HepG2 (cell line): ENCODE data around the gene NYAP1. TPM values are rescaled to one million over a fixed set of nuclear protein-coding genes. Genes with fewer than 3 reads are reported as not detected.

Experiments used
- AGO2 ChIP-seq: fragments of 200-400 bp; formaldehyde crosslinking; optimal IDR thresholded peaks from 2 replicates; pipeline ENCODE3; 2017; ENCODE audit warnings: mild to moderate bottlenecking, low read depth, low read length, moderate library complexity
- AHR ChIP-seq: IDR thresholded peaks from 2 replicates; pipeline ENCODE4 v1.6.1; 2018; ENCODE audit warnings: missing genetic modification reagents, missing compliant biosample characterization
- ARID2 ChIP-seq: sonication (generic); formaldehyde crosslinking; IDR thresholded peaks from 2 replicates; pipeline ENCODE4 v1.8.1; 2022; ENCODE audit warnings: mild to moderate bottlenecking, missing genetic modification reagents, borderline replicate concordance
- ATRX ChIP-seq: sonication (generic); formaldehyde crosslinking; IDR thresholded peaks from 2 replicates; pipeline ENCODE4 v1.4.0; 2020; ENCODE audit warnings: missing genetic modification reagents, borderline replicate concordance
- CREB1 ChIP-seq, 2 experiments: fragments of 450-650 bp in 1 of 2; IDR thresholded peaks; 2 replicates each; pipeline ENCODE4 v1.6.1; 2016 to 2017; ENCODE audit warnings: control low read depth in 1 of 2, mild to moderate bottlenecking in 1 of 2, missing compliant biosample characterization in 1 of 2, missing genetic modification characterization in 1 of 2
- CTCF ChIP-seq: sonication (generic); formaldehyde crosslinking; IDR thresholded peaks from 2 replicates; pipeline ENCODE4 v1.5.0; 2020; ENCODE audit warnings: mild to moderate bottlenecking, missing genetic modification reagents, moderate library complexity
- EZH2 ChIP-seq: conservative IDR thresholded peaks from 2 replicates; pipeline ENCODE4 v1.6.1; 2012; ENCODE audit warnings: mild to moderate bottlenecking, low read depth, low read length, moderate library complexity
- FOXP1 ChIP-seq, 2 experiments: fragments of 450-650 bp in 1 of 2; IDR thresholded peaks; 2 replicates each; pipeline ENCODE4 v1.6.1; 2017 to 2018; ENCODE audit warnings: antibody characterized with exemption in 1 of 2
- HNRNPK ChIP-seq: fragments of 200-400 bp; formaldehyde crosslinking; IDR thresholded peaks from 2 replicates; pipeline ENCODE4 v1.6.1; 2018; ENCODE audit warnings: low read length, low read depth, moderate library complexity, mild to moderate bottlenecking; ENCODE audit not compliant: poor library complexity, severe bottlenecking
- KAT2B ChIP-seq: fragments of 150-350 bp; IDR thresholded peaks from 2 replicates; pipeline ENCODE4 v1.6.1; 2014; ENCODE audit warnings: low read depth, low read length, borderline replicate concordance
- MED1 ChIP-seq: sonication (generic); formaldehyde crosslinking; IDR thresholded peaks from 2 replicates; pipeline ENCODE4 v1.4.0; 2020; ENCODE audit warnings: missing genetic modification reagents
- RXRA ChIP-seq: sonication (generic); formaldehyde crosslinking; IDR thresholded peaks from 2 replicates; pipeline ENCODE4 v1.5.1; 2020; ENCODE audit warnings: missing genetic modification reagents
- SAFB2 ChIP-seq: sonication (generic); formaldehyde crosslinking; IDR thresholded peaks from 2 replicates; pipeline ENCODE4 v1.5.1; 2020; ENCODE audit warnings: missing genetic modification reagents, low read depth, mild to moderate bottlenecking, borderline replicate concordance
- SAP130 ChIP-seq: IDR thresholded peaks from 2 replicates; pipeline ENCODE4 v1.6.1; 2016; ENCODE audit warnings: low read depth
- SMAD3 ChIP-seq: sonication (generic); formaldehyde crosslinking; IDR thresholded peaks from 2 replicates; pipeline ENCODE4 v1.4.0; 2020; ENCODE audit warnings: missing genetic modification reagents
- SOX6 ChIP-seq, 2 experiments: fragments of 450-650 bp in 1 of 2; sonication (generic) in 1 of 2; formaldehyde crosslinking in 1 of 2; IDR thresholded peaks; 2 replicates each; pipeline versions ENCODE4 v1.4.0 to v1.6.1; 2017 to 2020; ENCODE audit warnings: antibody characterized with exemption in 1 of 2, mild to moderate bottlenecking in 1 of 2, missing genetic modification reagents in 1 of 2
- SPEN ChIP-seq: sonication (generic); formaldehyde crosslinking; IDR thresholded peaks from 2 replicates; pipeline ENCODE4 v1.5.1; 2020; ENCODE audit warnings: low read depth, mild to moderate bottlenecking, missing genetic modification reagents
- ZBTB49 ChIP-seq: sonication (generic); formaldehyde crosslinking; IDR thresholded peaks from 2 replicates; pipeline ENCODE4 v1.4.0; 2020; ENCODE audit warnings: missing genetic modification reagents, borderline replicate concordance
- ZFP90 ChIP-seq: sonication (generic); formaldehyde crosslinking; IDR thresholded peaks from 2 replicates; pipeline ENCODE4 v1.8.0; 2022; ENCODE audit warnings: missing genetic modification reagents, mild to moderate bottlenecking, inconsistent platforms, borderline replicate concordance
- ZNF180 ChIP-seq: sonication (generic); formaldehyde crosslinking; IDR thresholded peaks from 2 replicates; pipeline ENCODE4 v1.4.0; 2020; ENCODE audit warnings: low read depth, missing genetic modification reagents, borderline replicate concordance
- ZNF282 ChIP-seq: fragments of 450-650 bp; IDR thresholded peaks from 2 replicates; pipeline ENCODE4 v1.6.1; 2018; ENCODE audit not compliant: partially characterized antibody
- ZNF414 ChIP-seq: sonication (generic); formaldehyde crosslinking; IDR thresholded peaks from 2 replicates; pipeline ENCODE4 v1.5.0; 2020; ENCODE audit warnings: missing genetic modification reagents
- ZNF567 ChIP-seq: sonication (generic); formaldehyde crosslinking; IDR thresholded peaks from 2 replicates; pipeline ENCODE4 v1.8.1; 2023; ENCODE audit warnings: mild to moderate bottlenecking, missing genetic modification reagents, borderline replicate concordance
- ZNF775 ChIP-seq: sonication (generic); formaldehyde crosslinking; IDR thresholded peaks from 2 replicates; pipeline ENCODE4 v1.4.0; 2020; ENCODE audit warnings: missing genetic modification reagents, mild to moderate bottlenecking, moderate library complexity, borderline replicate concordance
- ZNF777 ChIP-seq: sonication (generic); formaldehyde crosslinking; IDR thresholded peaks from 2 replicates; pipeline ENCODE4 v1.4.0; 2020; ENCODE audit warnings: missing genetic modification reagents
- polyA plus RNA-seq, 8 experiments: library from polyadenylated mRNA; depleted of rRNA in 3 of 8; stranded (reverse) in 7 of 8; unstranded in 1 of 8; fragments of >200 nt; fragmentation: Illumina TruSeq in 4 of 8; extraction: Trizol in 4 of 8; gene quantifications; 2 replicates each; pipeline versions ENCODE4 v1.2.1 to v1.2.3, GENCODE V29; 2011 to 2016; ENCODE audit warnings: low read depth in 4 of 8, missing spikeins in 1 of 8, mixed read lengths in 1 of 8; ENCODE audit not compliant: insufficient read depth in 1 of 8
- total RNA-seq, 5 experiments: library from RNA; depleted of rRNA; stranded (reverse); fragments of >200 nt; fragmentation: Illumina TruSeq; extraction: Trizol; gene quantifications; 2 replicates each; pipeline ENCODE4 v1.2.3, GENCODE V29; 2016; ENCODE audit warnings: low read depth in 1 of 5

Gene NYAP1
- total and polyA plus RNA-seq, 2 of the 13 experiments (the other 11 are each of a cell fraction or from before 2014, with no cell fraction given) = 0.15 to 0.46 TPM

GRCh38 chr7:100469227-100470044 is 14.3 kb upstream of the NYAP1 start (continued):
- TF ChIP-seq ZNF414 (CRISPR knock-in tag) = no peak
- TF ChIP-seq SPEN (CRISPR knock-in tag) = 0 out of 2 replicates have a peak, but pooled peaks have one; percentile 41
- no peak for TF ChIP-seq FOXP1 (IDR thresholded peaks at IDR 0.05)
- no peak for TF ChIP-seq FOXP1 (CRISPR knock-in tag; IDR thresholded peaks at IDR 0.05)
- TF ChIP-seq ZNF777 (CRISPR knock-in tag) = 0 out of 2 replicates have a peak, but pooled peaks have one; percentile 45
- peak; percentile 64 for TF ChIP-seq HNRNPK
- no peak for TF ChIP-seq ZBTB49 (CRISPR knock-in tag)
- peak; percentile 67; the same call in 1 of the 2 replicates for TF ChIP-seq SMAD3 (CRISPR knock-in tag)
- peak; percentile 21; the same call in 1 of the 2 replicates for TF ChIP-seq RXRA (CRISPR knock-in tag)
- TF ChIP-seq AGO2 = no peak
- TF ChIP-seq ZNF180 (CRISPR knock-in tag) = no peak
- TF ChIP-seq CREB1 (IDR thresholded peaks at IDR 0.05) = no peak
- TF ChIP-seq CREB1 (CRISPR knock-in tag; IDR thresholded peaks at IDR 0.05) = no peak
- no peak for TF ChIP-seq ATRX (CRISPR knock-in tag)
- no peak for TF ChIP-seq ARID2 (CRISPR knock-in tag)
- peak; percentile 19; the same call in 1 of the 2 replicates for TF ChIP-seq SAP130
- TF ChIP-seq ZNF567 (CRISPR knock-in tag) = 0 out of 2 replicates have a peak, but pooled peaks have one; percentile 56
- no peak for TF ChIP-seq EZH2
- TF ChIP-seq ZNF775 (CRISPR knock-in tag) = no peak
- TF ChIP-seq AHR (CRISPR knock-in tag) = no peak
- TF ChIP-seq KAT2B = no peak
- peak; percentile 35; the same call in 1 of the 2 replicates for TF ChIP-seq MED1 (CRISPR knock-in tag)
- TF ChIP-seq ZNF282 = no peak
- TF ChIP-seq ZFP90 (CRISPR knock-in tag) = 0 out of 2 replicates have a peak, but pooled peaks have one; percentile 57
- TF ChIP-seq SAFB2 = 0 out of 2 replicates have a peak, but pooled peaks have one; percentile 30
- no peak for TF ChIP-seq SOX6 (IDR thresholded peaks at IDR 0.05)
- TF ChIP-seq SOX6 (CRISPR knock-in tag; IDR thresholded peaks at IDR 0.05) = peak; percentile 34; the same call in 1 of the 2 replicates
- peak; percentile 95 for TF ChIP-seq CTCF
